GM12878 (cell line): ENCODE data around the gene RMND1. TPM values are rescaled to one million over a fixed set of nuclear protein-coding genes. Genes with fewer than 3 reads are reported as not detected.

Experiments used
- ATAC-seq: fragments of 200-7000 bp; cut with Tn5 transposase; 3 replicates; pipeline ENCODE4 v1.9.1; 2020; ENCODE audit warnings: mild to moderate bottlenecking, moderate library complexity
- BruUV-seq: library from RNA; stranded (reverse); fragments of 400-500 nt; replicated peaks from 2 replicates; lab custom pipeline; 2021; lab: Mats Ljungman, UMichigan
- CTCF ChIA-PET: fragments of 300-600 bp; sonication (Branson Sonifier 250); formaldehyde crosslinking; extraction: SDS; loops from one replicate; lab custom pipeline; 2021; ENCODE audit warnings: inconsistent platforms; lab: Yijun Ruan, JAX
- POLR2A ChIA-PET: fragments of 350-600 bp; formaldehyde crosslinking; extraction: SDS; loops from one replicate; lab custom pipeline; 2021; ENCODE audit warnings: inconsistent platforms; lab: Charles Lee
- RAD21 ChIA-PET: fragments of 300-600 bp; sonication (Branson Sonifier 250); formaldehyde crosslinking; loops from one replicate; lab custom pipeline; 2023; ENCODE audit warnings: antibody characterized with exemption; ENCODE audit not compliant: unreplicated experiment; lab: Charles Lee
- SMC1A ChIA-PET: fragments of 300-600 bp; sonication (Branson Sonifier 250); formaldehyde crosslinking; loops from one replicate; lab custom pipeline; 2023; ENCODE audit not compliant: unreplicated experiment, uncharacterized antibody; lab: Charles Lee
- DNase-seq: peaks from one replicate; pipeline ENCODE4 v3.0.0-alpha.2; 2011; ENCODE audit warnings: low read depth, low spot score
- FAIRE-seq: peaks from 3 replicates; lab custom pipeline; 2011; peaks lifted over from hg19 to GRCh38; lab: Jason Lieb, UNC
- H2AFZ ChIP-seq: 2 replicates; pipeline ENCODE4 v1.6.0; 2011; ENCODE audit warnings: low read depth, low read length, control low read depth; ENCODE audit not compliant: control insufficient read depth
- H3K27ac ChIP-seq: 2 replicates; pipeline ENCODE4 v1.5.1; 2011; ENCODE audit warnings: control low read depth; ENCODE audit not compliant: control insufficient read depth, insufficient read depth
- H3K27me3 ChIP-seq, 2 experiments: replicated peaks in 1 of 2; 2 replicates each; pipeline versions ENCODE4 v1.6.0 to v1.6.1; 2011; ENCODE audit warnings: low read length in 1 of 2; ENCODE audit not compliant: control insufficient read depth in 2 of 2, insufficient read depth in 2 of 2
- H3K36me3 ChIP-seq, 2 experiments: 2 replicates each; pipeline ENCODE4 v1.5.1; 2011; ENCODE audit warnings: low read length in 1 of 2; ENCODE audit not compliant: control insufficient read depth in 2 of 2, insufficient read depth in 2 of 2
- H3K4me1 ChIP-seq: 2 replicates; pipeline ENCODE4 v1.6.1; 2011; ENCODE audit warnings: mild to moderate bottlenecking, low read length, moderate library complexity, mixed read lengths; ENCODE audit not compliant: control insufficient read depth, insufficient read depth
- H3K4me2 ChIP-seq: 2 replicates; pipeline ENCODE4 v1.6.0; 2011; ENCODE audit warnings: control low read depth; ENCODE audit not compliant: control insufficient read depth, insufficient read depth
- H3K4me3 ChIP-seq: fragments of 200-600 bp; sonication (generic); 2 replicates; pipeline ENCODE4 v1.5.1; 2016
- H3K79me2 ChIP-seq: 2 replicates; pipeline ENCODE4 v1.6.0; 2011; ENCODE audit warnings: low read length; ENCODE audit not compliant: control insufficient read depth, insufficient read depth
- H3K9ac ChIP-seq: 2 replicates; pipeline ENCODE4 v1.8.0; 2011; ENCODE audit warnings: low read length, control low read depth, mixed read lengths; ENCODE audit not compliant: control insufficient read depth, insufficient read depth
- H3K9me3 ChIP-seq: replicated peaks from 3 replicates; pipeline ENCODE4 v1.5.1; 2011; ENCODE audit warnings: mild to moderate bottlenecking, low read length; ENCODE audit not compliant: control insufficient read depth, insufficient read depth
- H4K20me1 ChIP-seq: 2 replicates; pipeline ENCODE4 v1.6.0; 2011; ENCODE audit not compliant: control insufficient read depth, insufficient read depth
- BRCA1 ChIP-seq: IDR thresholded peaks from 2 replicates; pipeline ENCODE4 v1.6.1; 2011; ENCODE audit warnings: low read depth, low read length, improper control_type of control experiment
- EZH2 ChIP-seq: IDR thresholded peaks from 2 replicates; pipeline ENCODE4 v1.6.1; 2012; ENCODE audit warnings: low read depth, mild to moderate bottlenecking, control low read depth, inconsistent platforms, low read length, borderline replicate concordance; ENCODE audit not compliant: control insufficient read depth
- FOXM1 ChIP-seq: IDR thresholded peaks from 2 replicates; pipeline ENCODE4 v1.6.1; 2012; ENCODE audit warnings: low read depth, mild to moderate bottlenecking, inconsistent platforms, low read length, moderate library complexity
- RB1 ChIP-seq: fragments of 450-650 bp; formaldehyde crosslinking; IDR thresholded peaks from 2 replicates; pipeline ENCODE4 v1.6.1; 2017; ENCODE audit warnings: mild to moderate bottlenecking, borderline replicate concordance
- SUZ12 ChIP-seq: fragments of 200-600 bp; sonication (generic); IDR thresholded peaks from one replicate; pipeline ENCODE4 v1.6.1; 2018; ENCODE audit warnings: antibody characterized with exemption, mild to moderate bottlenecking; ENCODE audit not compliant: unreplicated experiment
- ZNF24 ChIP-seq: fragments of 450-650 bp; IDR thresholded peaks from 2 replicates; pipeline ENCODE4 v1.6.1; 2017; ENCODE audit warnings: antibody characterized with exemption, mild to moderate bottlenecking
- ZSCAN29 ChIP-seq: fragments of 450-650 bp; IDR thresholded peaks from 2 replicates; pipeline ENCODE4 v1.6.1; 2017; ENCODE audit warnings: mild to moderate bottlenecking, moderate library complexity
- ZZZ3 ChIP-seq: IDR thresholded peaks from 2 replicates; pipeline ENCODE4 v1.6.1; 2011; ENCODE audit warnings: low read depth; ENCODE audit not compliant: control insufficient read depth, insufficient read length
- WGBS: methylation state at CpG from one replicate; pipeline ENCODE4 v1.1.6; 2016; ENCODE audit warnings: low lambda C conversion rate; ENCODE audit not compliant: insufficient replicate concordance, insufficient coverage; ENCODE audit errors: missing lambda C conversion rate; 5-methylcytosine and 5-hydroxymethylcytosine counted together
- in situ Hi-C: fragments of 300-500 bp; cut with MboI; formaldehyde crosslinking; loops from 9 replicates; pipeline ENCODE4 v1.14.3; 2018; ENCODE audit warnings: mixed read lengths
- intact Hi-C: fragments of 100-400 bp; cut with micrococcal nuclease; formaldehyde crosslinking; loops from one replicate; pipeline ENCODE4 v1.14.2; 2022; ENCODE audit not compliant: unreplicated experiment
- polyA plus RNA-seq, 11 experiments: library from polyadenylated mRNA; depleted of rRNA in 4 of 11; unstranded in 6 of 11; stranded (reverse) in 5 of 11; fragments of >200 nt; fragmentation: Nextera tagmentation in 4 of 11; fragmentation: Illumina TruSeq in 1 of 11; extraction: Ambion mirVana in 4 of 11; extraction: Trizol in 1 of 11; gene quantifications; 1 replicate in 1 of 11; 2 replicates in 10 of 11; pipeline versions ENCODE4 v1.2.1 to v1.2.3, GENCODE V29; 2011 to 2016; ENCODE audit warnings: inconsistent platforms in 2 of 11, missing spikeins in 2 of 11, low read depth in 1 of 11
- total RNA-seq, 4 experiments: library from RNA; depleted of rRNA in 3 of 4; stranded (reverse); fragments of >200 nt in 3 of 4; fragmentation: Illumina TruSeq in 1 of 4; extraction: Trizol in 1 of 4; gene quantifications; 2 replicates each; pipeline versions ENCODE4 v1.2.1 to v1.2.3, GENCODE V29; 2013 to 2021

Gene RMND1
- total and polyA plus RNA-seq, 10 of the 15 experiments (the other 5 are each of a cell fraction or from before 2014, with no cell fraction given) = 15.9 to 34.5 (median 21.4) TPM

GRCh38 chr6:151448623-151449022 is 3.3 kb downstream of the RMND1 start:
- CTCF ChIA-PET = interaction anchor here (0.5 kb wide), 1 partner anchor 81 kb away, joined by 3 read pairs; no protein-coding TSS in a partner anchor
- no TSS peak for BruUV-seq
- TF ChIP-seq EZH2 = no peak
- no peak for TF ChIP-seq ZZZ3
- TF ChIP-seq FOXM1 = no peak
- no peak for TF ChIP-seq SUZ12
- no peak for TF ChIP-seq ZNF24
- TF ChIP-seq BRCA1 = no peak
- no peak for TF ChIP-seq RB1
- TF ChIP-seq ZSCAN29 = no peak
- intact Hi-C loops (loop anchor here (10.0 kb wide), 1 partner anchor 816 kb away; no protein-coding TSS in a partner anchor), in situ Hi-C loops (loop anchor here (25.0 kb wide), 1 partner anchor 1539 kb away; the partner anchor contains the start of gene FBXO5)
- SMC1A ChIA-PET = interaction anchor here (0.5 kb wide), 1 partner anchor 268 kb away, joined by 3 read pairs; no protein-coding TSS in a partner anchor
- FAIRE-seq (no peak), DNase-seq (no peak), ATAC-seq (no peak)
- WGBS = 88% methylated on average over 11 of the region's 12 CpGs
- H3K27me3 ChIP-seq = no peaks in the 10 kb centered on the region
- H3K4me2 ChIP-seq = no peak overlapping the region
- POLR2A ChIA-PET = no interaction called here
- H3K36me3 ChIP-seq = peaks cover 0 to 6% of the 10 kb centered on the region in 2 experiments; a peak in 2 of 4 replicates
- no peaks in the 10 kb centered on the region for H3K4me1 ChIP-seq
- H2AFZ ChIP-seq = no peak overlapping the region
- no peak overlapping the region for H3K27ac ChIP-seq
- H3K4me3 ChIP-seq = no peak overlapping the region
- H3K9me3 ChIP-seq = no peaks in the 10 kb centered on the region
- H3K9ac ChIP-seq = no peak overlapping the region
- RAD21 ChIA-PET = no interaction called here
- H4K20me1 ChIP-seq = no peaks in the 10 kb centered on the region
- H3K79me2 ChIP-seq = peaks cover 33% of the 10 kb centered on the region
